ENCODE results near the gene PTTG2. TPM values are rescaled to one million over a fixed set of nuclear protein-coding genes. Genes with fewer than 3 reads are reported as not detected.

PTTG2 gene
- polyA plus RNA-seq, 1 of the 3 experiments (the other 2 are of a cell fraction) = not detected

- POLR2A ChIA-PET = no interaction called here
- H3K9me2 ChIP-seq = no peaks in the 10 kb centered on the region
- H3K9me3 ChIP-seq = no peaks in the 10 kb centered on the region
- no peaks in the 10 kb centered on the region for H3K36me3 ChIP-seq (replicated peaks in 1 of 2; ENCODE audit: control insufficient read depth in 1 of 2, insufficient read depth in 2 of 2, low read length in 1 of 2)
- no peak overlapping the region for H3K27ac ChIP-seq (ENCODE audit: low read depth in 2 of 2, low read length in 1 of 2)
- WGBS (ENCODE audit: low lambda C conversion rate) = 88% methylated on average over 5 of the region's 5 CpGs
- no peak overlapping the region for H3K9ac ChIP-seq
- H3K79me2 ChIP-seq (ENCODE audit: insufficient read depth) = peaks cover 14% of the 10 kb centered on the region; the same call in 1 of the 2 replicates
- no peak for DNase-seq
- peaks cover 0 to 2% of the 10 kb centered on the region in 2 experiments; a peak in 1 of 4 replicates for H3K4me1 ChIP-seq (ENCODE audit: control insufficient read depth in 1 of 2, insufficient read depth in 2 of 2, low read depth in 1 of 2, low read length in 1 of 2)
- TF ChIP-seq SMC3 (IDR thresholded peaks at IDR 0.05; ENCODE audit: low read depth, low read length) (no peak), RAD21 (IDR thresholded peaks at IDR 0.05; ENCODE audit: low read length) (no peak), TEAD4 (IDR thresholded peaks at IDR 0.05; ENCODE audit: borderline replicate concordance, insufficient read depth) (no peak), MEF2A (IDR thresholded peaks at IDR 0.05; ENCODE audit: borderline replicate concordance, low read depth) (no peak), ELF1 (IDR thresholded peaks at IDR 0.05) (no peak), CTCF (IDR thresholded peaks at IDR 0.05) (no peak), POLR2AphosphoS5 (IDR thresholded peaks at IDR 0.05; ENCODE audit: low read depth, low read length) (no peak), SIN3A (IDR thresholded peaks at IDR 0.05; ENCODE audit: borderline replicate concordance, low read depth, low read length) (no peak), NRF1 (IDR thresholded peaks at IDR 0.05; ENCODE audit: low read depth, low read length) (no peak), RXRA (IDR thresholded peaks at IDR 0.05; ENCODE audit: borderline replicate concordance, low read depth) (no peak), FOXJ3 (CRISPR knock-in tag; IDR thresholded peaks at IDR 0.05) (no peak), CHD2 (IDR thresholded peaks at IDR 0.05; ENCODE audit: low read length, partially characterized antibody) (no peak), USF2 (IDR thresholded peaks at IDR 0.05; ENCODE audit: borderline replicate concordance, low read depth, low read length) (no peak), EP300 (IDR thresholded peaks at IDR 0.05; ENCODE audit: borderline replicate concordance in 1 of 2, low read depth in 1 of 2, low read length in 1 of 2) (no peak), YY1 (IDR thresholded peaks at IDR 0.05; ENCODE audit: low read depth) (no peak), JUND (IDR thresholded peaks at IDR 0.05) (no peak)
- TF ChIP-seq, protein P1, sequence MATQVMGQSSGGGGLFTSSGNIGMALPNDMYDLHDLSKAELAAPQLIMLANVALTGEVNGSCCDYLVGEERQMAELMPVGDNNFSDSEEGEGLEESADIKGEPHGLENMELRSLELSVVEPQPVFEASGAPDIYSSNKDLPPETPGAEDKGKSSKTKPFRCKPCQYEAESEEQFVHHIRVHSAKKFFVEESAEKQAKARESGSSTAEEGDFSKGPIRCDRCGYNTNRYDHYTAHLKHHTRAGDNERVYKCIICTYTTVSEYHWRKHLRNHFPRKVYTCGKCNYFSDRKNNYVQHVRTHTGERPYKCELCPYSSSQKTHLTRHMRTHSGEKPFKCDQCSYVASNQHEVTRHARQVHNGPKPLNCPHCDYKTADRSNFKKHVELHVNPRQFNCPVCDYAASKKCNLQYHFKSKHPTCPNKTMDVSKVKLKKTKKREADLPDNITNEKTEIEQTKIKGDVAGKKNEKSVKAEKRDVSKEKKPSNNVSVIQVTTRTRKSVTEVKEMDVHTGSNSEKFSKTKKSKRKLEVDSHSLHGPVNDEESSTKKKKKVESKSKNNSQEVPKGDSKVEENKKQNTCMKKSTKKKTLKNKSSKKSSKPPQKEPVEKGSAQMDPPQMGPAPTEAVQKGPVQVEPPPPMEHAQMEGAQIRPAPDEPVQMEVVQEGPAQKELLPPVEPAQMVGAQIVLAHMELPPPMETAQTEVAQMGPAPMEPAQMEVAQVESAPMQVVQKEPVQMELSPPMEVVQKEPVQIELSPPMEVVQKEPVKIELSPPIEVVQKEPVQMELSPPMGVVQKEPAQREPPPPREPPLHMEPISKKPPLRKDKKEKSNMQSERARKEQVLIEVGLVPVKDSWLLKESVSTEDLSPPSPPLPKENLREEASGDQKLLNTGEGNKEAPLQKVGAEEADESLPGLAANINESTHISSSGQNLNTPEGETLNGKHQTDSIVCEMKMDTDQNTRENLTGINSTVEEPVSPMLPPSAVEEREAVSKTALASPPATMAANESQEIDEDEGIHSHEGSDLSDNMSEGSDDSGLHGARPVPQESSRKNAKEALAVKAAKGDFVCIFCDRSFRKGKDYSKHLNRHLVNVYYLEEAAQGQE (IDR thresholded peaks at IDR 0.05; ENCODE audit: low read depth, low read length) = no peak
- H4K20me1 ChIP-seq (ENCODE audit: insufficient read depth) = no peaks in the 10 kb centered on the region
- no peak overlapping the region for H2AFZ ChIP-seq (ENCODE audit: low read depth)
- no peak overlapping the region for H3K4me3 ChIP-seq (ENCODE audit: low read depth in 2 of 2, low read length in 1 of 2)
- H3K27me3 ChIP-seq (ENCODE audit: insufficient read depth) = no peaks in the 10 kb centered on the region
- H3K4me2 ChIP-seq = no peak overlapping the region
- H3F3A ChIP-seq (replicated peaks; ENCODE audit: insufficient read depth) = no peaks in the 10 kb centered on the region
- CTCF ChIA-PET = interaction anchor here (0.7 to 1.2 kb wide), 3 partner anchors 12 to 791 kb away, joined by 3 read pairs; no protein-coding TSS in a partner anchor
Observed at GRCh38 chr4:37990731-37991245, 30.6 kb downstream of the PTTG2 start.

All from SK-N-SH (cell line).